ENCODE results near the gene SLC15A5.

DNA sequence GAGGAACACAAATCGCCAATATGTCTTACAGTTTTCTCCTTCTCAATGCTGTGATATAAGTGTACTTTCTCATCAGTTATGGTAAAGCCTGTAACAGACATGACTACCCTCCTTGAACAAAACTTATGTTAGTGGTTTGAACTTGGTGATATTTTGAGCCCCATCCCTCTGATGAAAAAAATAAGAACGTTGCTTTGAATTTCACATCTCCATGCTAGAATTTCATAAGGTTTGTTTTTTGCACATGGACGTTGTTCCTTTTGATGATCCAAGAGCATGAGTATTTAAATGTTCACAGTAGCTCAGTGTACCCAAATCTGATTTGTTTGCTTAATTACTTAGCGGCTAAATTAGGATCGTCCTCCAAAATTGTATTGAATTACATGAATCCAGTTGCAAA, at the start of gene SLC15A5:
- TF ChIP-seq, protein P1, sequence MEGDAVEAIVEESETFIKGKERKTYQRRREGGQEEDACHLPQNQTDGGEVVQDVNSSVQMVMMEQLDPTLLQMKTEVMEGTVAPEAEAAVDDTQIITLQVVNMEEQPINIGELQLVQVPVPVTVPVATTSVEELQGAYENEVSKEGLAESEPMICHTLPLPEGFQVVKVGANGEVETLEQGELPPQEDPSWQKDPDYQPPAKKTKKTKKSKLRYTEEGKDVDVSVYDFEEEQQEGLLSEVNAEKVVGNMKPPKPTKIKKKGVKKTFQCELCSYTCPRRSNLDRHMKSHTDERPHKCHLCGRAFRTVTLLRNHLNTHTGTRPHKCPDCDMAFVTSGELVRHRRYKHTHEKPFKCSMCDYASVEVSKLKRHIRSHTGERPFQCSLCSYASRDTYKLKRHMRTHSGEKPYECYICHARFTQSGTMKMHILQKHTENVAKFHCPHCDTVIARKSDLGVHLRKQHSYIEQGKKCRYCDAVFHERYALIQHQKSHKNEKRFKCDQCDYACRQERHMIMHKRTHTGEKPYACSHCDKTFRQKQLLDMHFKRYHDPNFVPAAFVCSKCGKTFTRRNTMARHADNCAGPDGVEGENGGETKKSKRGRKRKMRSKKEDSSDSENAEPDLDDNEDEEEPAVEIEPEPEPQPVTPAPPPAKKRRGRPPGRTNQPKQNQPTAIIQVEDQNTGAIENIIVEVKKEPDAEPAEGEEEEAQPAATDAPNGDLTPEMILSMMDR (conservative IDR thresholded peaks at IDR 0.05): no peak
- TF ChIP-seq EZH2 (IDR thresholded peaks at IDR 0.05; ENCODE audit: low read depth): no peak

Measured in PC-9 (cell line).